AG09319 (cell line): ENCODE data around the gene USP8.

ENCODE experiments used
- DNase-seq: peaks from one replicate; pipeline ENCODE4 v3.0.0-alpha.2; 2010; ENCODE audit warnings: low read depth; ENCODE audit errors: extremely low read depth
- CTCF ChIP-seq: IDR thresholded peaks from 2 replicates; pipeline ENCODE4 v1.5.1; 2011; ENCODE audit warnings: low read depth, mild to moderate bottlenecking, inconsistent platforms, low read length, moderate library complexity

The USP8 gene

DNA sequence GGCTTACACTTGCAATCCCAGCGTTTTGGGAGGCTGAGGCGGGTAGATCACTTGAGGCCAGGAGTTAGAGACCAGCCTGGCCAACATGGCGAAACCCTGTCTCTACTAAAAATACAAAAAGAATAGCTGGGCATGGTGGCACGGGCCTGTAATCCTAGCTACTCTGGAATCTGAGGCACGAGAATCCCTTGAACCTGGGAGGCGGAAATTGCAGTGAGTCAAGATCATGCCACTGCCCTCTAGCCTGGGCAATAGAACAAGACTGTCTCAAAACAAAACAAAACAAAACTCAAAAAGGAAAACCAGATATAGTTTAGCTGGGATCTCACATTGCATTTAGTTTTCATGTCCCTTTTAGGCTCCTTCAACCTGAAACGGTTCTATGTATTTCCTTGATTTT, 125.1 kb downstream of the USP8 start:
- no peak for DNase-seq
- TF ChIP-seq CTCF: no peak

DNA sequence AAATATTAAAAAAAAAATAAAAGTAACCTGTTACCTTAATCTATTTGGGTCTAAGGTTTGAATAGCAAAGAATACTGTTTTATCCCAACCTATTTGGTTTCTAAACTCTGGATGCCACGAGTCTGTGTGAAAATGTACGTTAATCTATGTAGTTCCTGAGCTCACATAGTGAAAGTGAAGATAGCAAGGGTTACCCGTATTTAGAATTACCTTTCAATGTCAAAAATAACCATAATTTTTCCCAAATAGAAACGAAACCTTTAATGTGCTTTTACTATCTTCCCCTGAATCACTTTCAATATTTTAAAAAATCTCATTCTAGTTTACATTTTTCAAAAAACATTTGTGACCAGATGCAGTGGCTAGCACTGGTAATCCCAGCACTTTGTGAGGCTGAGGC, 128.0 kb downstream of the USP8 start:
- no peak for DNase-seq
- TF ChIP-seq CTCF: no peak

GRCh38 chr15:50556642-50557371, 132.6 kb downstream of the USP8 start:
- no peak for DNase-seq
- TF ChIP-seq CTCF: no peak

DNA sequence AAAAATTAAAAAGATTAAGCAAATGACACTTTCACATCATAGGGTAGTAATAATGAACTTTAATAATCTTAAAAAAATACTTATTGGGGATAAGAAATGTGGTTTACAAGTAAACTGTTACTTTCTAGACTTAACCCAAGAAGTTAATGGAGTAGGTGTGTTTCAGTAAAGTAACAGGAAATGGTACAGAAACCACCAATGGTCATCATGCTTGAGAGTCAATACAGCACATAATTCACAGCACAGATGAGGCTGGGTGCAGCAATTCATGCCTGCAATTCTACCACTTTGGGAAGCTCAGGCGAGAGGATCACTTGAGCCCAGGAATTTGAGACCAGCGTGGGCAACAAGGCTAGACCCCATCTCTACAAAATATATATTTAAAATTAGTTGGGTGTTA, 133.8 kb downstream of the USP8 start:
- no peak for TF ChIP-seq CTCF
- DNase-seq: no peak

DNA sequence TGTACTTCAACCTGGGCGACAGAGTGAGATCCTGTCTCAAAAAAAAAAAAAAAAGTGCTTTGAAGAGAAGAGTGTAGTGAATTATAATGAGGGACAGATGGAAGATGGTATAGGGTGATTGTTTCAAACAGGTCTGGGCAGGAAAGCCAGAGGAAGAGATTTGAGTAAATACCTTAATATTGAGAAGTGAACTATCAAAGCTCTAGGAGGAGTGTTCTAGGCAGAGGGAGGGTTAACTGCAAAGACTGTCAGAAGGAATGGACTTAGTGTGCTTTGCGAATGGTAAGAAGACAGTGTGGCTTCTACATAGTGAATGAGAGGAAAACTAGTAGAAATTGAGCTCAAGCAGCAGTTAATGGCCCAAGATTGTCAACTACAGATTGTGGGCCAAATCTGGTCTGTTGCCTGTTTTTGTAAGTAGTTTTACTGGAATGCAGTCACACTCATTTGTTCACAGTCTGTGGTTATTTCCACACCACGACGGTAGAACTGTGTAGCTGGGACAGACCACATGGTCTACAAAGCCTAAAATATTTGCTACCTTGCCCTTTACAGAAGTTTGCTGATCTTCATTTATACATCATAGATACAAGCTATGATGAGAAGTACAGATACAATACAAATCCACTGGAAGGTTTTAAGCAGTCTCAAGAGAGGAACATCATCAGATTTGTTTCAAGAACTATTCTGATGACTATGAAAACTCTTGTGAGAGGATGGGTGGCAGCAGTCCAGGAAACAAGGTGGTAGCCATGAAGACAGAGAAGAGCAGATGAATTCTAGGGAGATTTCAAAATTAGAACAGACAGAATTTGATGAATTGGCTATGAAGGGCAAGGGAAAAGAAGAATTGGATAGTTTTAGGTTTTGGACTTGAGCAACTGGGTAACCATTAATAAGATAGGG, 138.8 kb downstream of the USP8 start:
- DNase-seq: no peak
- TF ChIP-seq CTCF: no peak

GRCh38 chr15:50563756-50564155, 139.6 kb downstream of the USP8 start:
- TF ChIP-seq CTCF: no peak
- DNase-seq: no peak
